HTR-8/SVneo (cell line): Measurements from ENCODE around the gene RNU11.
A peak's percentile ranks its signal among the peaks of the same experiment; 100 is the strongest.
"Not testable (repeated sequence)": the region's sequence is repeated elsewhere in the genome, so short reads cannot be mapped to it uniquely, and the experiment has no call there.

Experiments used
- DNase-seq: peaks from one replicate; pipeline ENCODE4 v3.0.0; 2011; ENCODE audit warnings: low spot score, mixed read lengths; ENCODE audit not compliant: insufficient read length
- FAIRE-seq: peaks from 2 replicates; lab custom pipeline; 2011; peaks lifted over from hg19 to GRCh38; lab: Jason Lieb, UNC

The RNU11 gene

GRCh38 chr1:28655448-28656311 lies 7.3 kb downstream of the RNU11 start:
- not testable (repeated sequence) for DNase-seq, FAIRE-seq

GRCh38 chr1:28656335-28656734 lies 7.9 kb downstream of the RNU11 start:
- no peak for DNase-seq
- no peak for FAIRE-seq

- DNase-seq (no peak), FAIRE-seq (no peak)
These were observed 15.6 kb downstream of the RNU11 start for GRCh38 chr1:28663871-28664470.

- DNase-seq (no peak), FAIRE-seq (no peak)
These were observed 18.4 kb downstream of the RNU11 start for GRCh38 chr1:28666806-28667205.

GRCh38 chr1:28668191-28668955 lies 20.0 kb downstream of the RNU11 start, which contains the start of gene GMEB1:
TSS of gene GMEB1 (plus strand) at chr1:28668784. CDS start at chr1:28683613, 14,829 bp downstream.
- DNase-seq, result peak; percentile 87
- peak; percentile 58 for FAIRE-seq

GRCh38 chr1:28668956-28669723 lies 20.7 kb downstream of the RNU11 start:
- no peak for DNase-seq
- no peak for FAIRE-seq

- DNase-seq (no peak), FAIRE-seq (no peak)
These were observed 22.9 kb downstream of the RNU11 start for GRCh38 chr1:28671254-28671780.

- not testable (repeated sequence) for DNase-seq, FAIRE-seq
These were observed 24.6 kb downstream of the RNU11 start for GRCh38 chr1:28672971-28673370.

- no peak for FAIRE-seq
- DNase-seq, result no peak
These were observed 27.5 kb downstream of the RNU11 start for GRCh38 chr1:28675924-28676257.

GRCh38 chr1:28680151-28680550 lies 31.8 kb downstream of the RNU11 start:
- DNase-seq, result no peak
- FAIRE-seq, result no peak

GRCh38 chr1:28682840-28683239 lies 34.4 kb downstream of the RNU11 start:
- FAIRE-seq, result no peak
- DNase-seq, result no peak

- FAIRE-seq (no peak), DNase-seq (no peak)
These were observed 36.5 kb downstream of the RNU11 start for GRCh38 chr1:28684937-28685336.

- not testable (repeated sequence) for DNase-seq, FAIRE-seq
These were observed 43.2 kb downstream of the RNU11 start for GRCh38 chr1:28691627-28692026.
